K562 (cell line): ENCODE data around the gene TIMP3. TPM values are rescaled to one million over a fixed set of nuclear protein-coding genes. Genes with fewer than 3 reads are reported as not detected.

Experiments
- ATAC-seq: fragments of 200-7000 bp; cut with Tn5 transposase; 3 replicates; pipeline ENCODE4 v1.9.1; 2020; ENCODE audit warnings: moderate library complexity
- BruUV-seq: library from RNA; stranded (reverse); fragments of 400-500 nt; replicated peaks from 2 replicates; lab custom pipeline; 2021; lab: Mats Ljungman, UMichigan
- CTCF ChIA-PET: fragments of 300-600 bp; formaldehyde crosslinking; extraction: SDS; loops from one replicate; lab custom pipeline; 2021; ENCODE audit warnings: low intra/inter-chr PET ratio; lab: Yijun Ruan, JAX
- POLR2A ChIA-PET: fragments of 300-600, 350-650 bp; sonication (Branson Sonifier 250); formaldehyde crosslinking; extraction: SDS; loops from one replicate; lab custom pipeline; 2021; ENCODE audit warnings: antibody characterized with exemption, inconsistent platforms; lab: Yijun Ruan, JAX
- DNase-seq, 4 experiments: peaks; one replicate each; pipeline versions ENCODE4 v3.0.0 to v3.0.0-alpha.2; 2011 to 2018; ENCODE audit warnings: low spot score in 3 of 4, mixed read lengths in 3 of 4; ENCODE audit errors: extremely low read depth in 1 of 4
- FAIRE-seq: peaks from 2 replicates; lab custom pipeline; 2011; peaks lifted over from hg19 to GRCh38; lab: Jason Lieb, UNC
- H2AFZ ChIP-seq: 2 replicates; pipeline ENCODE4 v1.6.0; 2011; ENCODE audit warnings: low read depth, low read length, control low read depth, inconsistent platforms
- H3K27ac ChIP-seq: fragments of 200-600 bp; 3 replicates; pipeline ENCODE4 v1.8.0; 2011; ENCODE audit warnings: low read depth, mild to moderate bottlenecking, control low read depth, inconsistent platforms, low read length, moderate library complexity, mixed read lengths; ENCODE audit errors: extremely low read depth
- H3K27me3 ChIP-seq, 2 experiments: fragments of 300-600 bp in 1 of 2; 2 replicates in 1 of 2; 3 replicates in 1 of 2; pipeline versions ENCODE4 v1.6.0 to v1.8.0; 2011; ENCODE audit warnings: inconsistent platforms in 2 of 2, low read length in 2 of 2, mild to moderate bottlenecking in 1 of 2, mixed read lengths in 1 of 2, moderate library complexity in 1 of 2; ENCODE audit not compliant: control insufficient read depth in 2 of 2, insufficient read depth in 2 of 2
- H3K36me3 ChIP-seq: fragments of 300-600 bp; 3 replicates; pipeline ENCODE4 v1.8.0; 2011; ENCODE audit warnings: mild to moderate bottlenecking, low read length, inconsistent platforms; ENCODE audit not compliant: control insufficient read depth, insufficient read depth
- H3K4me1 ChIP-seq, 2 experiments: fragments of 200-600 bp in 1 of 2; replicated peaks in 1 of 2; 2 replicates in 1 of 2; 3 replicates in 1 of 2; pipeline versions ENCODE4 v1.5.1 to v1.8.0; 2011; ENCODE audit warnings: inconsistent platforms in 2 of 2, low read length in 2 of 2, mild to moderate bottlenecking in 1 of 2, mixed read lengths in 1 of 2, moderate library complexity in 1 of 2; ENCODE audit not compliant: control insufficient read depth in 2 of 2, insufficient read depth in 2 of 2
- H3K4me2 ChIP-seq: 2 replicates; pipeline ENCODE4 v1.6.1; 2011; ENCODE audit warnings: low read length, control low read depth, inconsistent platforms, mixed read lengths; ENCODE audit not compliant: insufficient read depth
- H3K4me3 ChIP-seq: fragments of 200-600 bp; sonication (generic), shearing (Covaris generic); 2 replicates; pipeline ENCODE4 v1.5.1; 2016; ENCODE audit warnings: control low read depth, inconsistent platforms
- H3K79me2 ChIP-seq: fragments of 200-600 bp; 3 replicates; pipeline ENCODE4 v1.8.0; 2011; ENCODE audit warnings: low read length, inconsistent platforms; ENCODE audit not compliant: control insufficient read depth, insufficient read depth
- H3K9ac ChIP-seq, 2 experiments: 2 replicates each; pipeline versions ENCODE4 v1.6.0 to v1.6.1; 2011; ENCODE audit warnings: low read depth in 2 of 2, low read length in 2 of 2, control low read depth in 1 of 2, inconsistent platforms in 1 of 2, mild to moderate bottlenecking in 1 of 2, mixed read lengths in 1 of 2; ENCODE audit not compliant: insufficient read depth in 1 of 2
- H3K9me1 ChIP-seq: one replicate; pipeline ENCODE4 v1.6.0; 2011; ENCODE audit warnings: inconsistent platforms, mild to moderate bottlenecking, low read length, moderate library complexity; ENCODE audit not compliant: control insufficient read depth, insufficient read depth
- H3K9me3 ChIP-seq: replicated peaks from 2 replicates; pipeline ENCODE4 v1.5.1; 2011; ENCODE audit warnings: low read depth, low read length, inconsistent platforms; ENCODE audit not compliant: control insufficient read depth, insufficient read depth
- H4K20me1 ChIP-seq: replicated peaks from 2 replicates; pipeline ENCODE4 v1.6.1; 2011; ENCODE audit warnings: low read length, inconsistent platforms, mixed read lengths; ENCODE audit not compliant: control insufficient read depth, insufficient read depth
- ATF3 ChIP-seq, 2 experiments: fragments of 450-650 bp in 1 of 2; sonication (generic) in 1 of 2; formaldehyde crosslinking in 1 of 2; IDR thresholded peaks in 1 of 2; conservative IDR thresholded peaks in 1 of 2; 2 replicates each; pipeline versions ENCODE4 v1.6.1 to v1.8.1; 2016 to 2023; ENCODE audit warnings: mild to moderate bottlenecking in 2 of 2, moderate library complexity in 2 of 2, inconsistent platforms in 1 of 2, missing genetic modification reagents in 1 of 2
- EGR1 ChIP-seq: fragments of 450-650 bp; conservative IDR thresholded peaks from 2 replicates; pipeline ENCODE4 v1.6.1; 2017; ENCODE audit warnings: mild to moderate bottlenecking
- JUNB ChIP-seq: fragments of 450-650 bp; formaldehyde crosslinking; conservative IDR thresholded peaks from 2 replicates; pipeline ENCODE4 v1.4.0; 2020; ENCODE audit warnings: mild to moderate bottlenecking
- MCM2 ChIP-seq: fragments of 450-650 bp; IDR thresholded peaks from 2 replicates; pipeline ENCODE4 v1.6.1; 2017; ENCODE audit warnings: low read depth, mild to moderate bottlenecking
- PHF20 ChIP-seq: fragments of 450-650 bp; IDR thresholded peaks from 2 replicates; pipeline ENCODE4 v1.6.1; 2018; ENCODE audit not compliant: partially characterized antibody
- TGIF2 ChIP-seq: sonication (generic); formaldehyde crosslinking; IDR thresholded peaks from 2 replicates; pipeline ENCODE4 v1.8.1; 2022; ENCODE audit warnings: mild to moderate bottlenecking, missing genetic modification reagents, moderate library complexity
- ZHX1 ChIP-seq: fragments of 150-350 bp; conservative IDR thresholded peaks from 2 replicates; pipeline ENCODE4 v1.6.1; 2014; ENCODE audit warnings: low read length
- ZNF644 ChIP-seq: fragments of 200-800 bp; sonication (Bioruptor generic); IDR thresholded peaks from 2 replicates; pipeline ENCODE4 v1.6.1; 2016; ENCODE audit warnings: low read depth, missing genetic modification characterization, missing compliant biosample characterization
- WGBS: fragments of 100-300 bp; shearing (Covaris generic); methylation state at CpG from one replicate; pipeline ENCODE4 v1.1.6; 2016; ENCODE audit warnings: low coverage, mixed read lengths; ENCODE audit not compliant: insufficient coverage; ENCODE audit errors: missing lambda C conversion rate; 5-methylcytosine and 5-hydroxymethylcytosine counted together
- in situ Hi-C: fragments of 300-500 bp; cut with MboI; formaldehyde crosslinking; loops from 4 replicates; pipeline ENCODE4 v1.15.0; 2018; ENCODE audit warnings: inconsistent platforms, mixed read lengths
- intact Hi-C: fragments of 100-400 bp; cut with micrococcal nuclease; formaldehyde crosslinking; loops from 2 replicates; pipeline ENCODE4 v1.14.2; 2022
- polyA plus RNA-seq, 8 experiments: library from polyadenylated mRNA; depleted of rRNA in 4 of 8; stranded (reverse) in 5 of 8; unstranded in 3 of 8; fragments of >200 nt; fragmentation: Nextera tagmentation in 2 of 8; fragmentation: Illumina TruSeq in 1 of 8; extraction: Ambion mirVana in 2 of 8; extraction: Trizol in 1 of 8; gene quantifications; 2 replicates each; pipeline versions ENCODE4 v1.2.1 to v1.2.3, GENCODE V29; 2011 to 2014; ENCODE audit warnings: inconsistent platforms in 1 of 8, missing spikeins in 1 of 8
- total RNA-seq, 7 experiments: library from RNA; depleted of rRNA in 6 of 7; stranded (reverse); fragments of >200 nt in 6 of 7; fragmentation: Illumina TruSeq in 2 of 7; extraction: Trizol in 2 of 7; gene quantifications; 2 replicates each; pipeline versions ENCODE4 v1.2.1 to v1.2.3, GENCODE V29; 2011 to 2021; ENCODE audit warnings: low replicate concordance in 1 of 7
- TF ChIP-seq, protein P1 (sequence below): sonication (generic); formaldehyde crosslinking; IDR thresholded peaks from 2 replicates; pipeline ENCODE4 v1.8.1; 2023; ENCODE audit warnings: mild to moderate bottlenecking, missing genetic modification reagents
- TF ChIP-seq, protein P2 (sequence below): fragments of 450-650 bp; formaldehyde crosslinking; IDR thresholded peaks from 2 replicates; pipeline ENCODE4 v1.4.0; 2022; ENCODE audit warnings: missing genetic modification characterization
- TF ChIP-seq, protein P3 (sequence below): fragments of 450-650 bp; conservative IDR thresholded peaks from 2 replicates; pipeline ENCODE4 v1.6.1; 2016; ENCODE audit warnings: missing genetic modification characterization, low read depth, mild to moderate bottlenecking, missing compliant biosample characterization, moderate library complexity

The TIMP3 gene
- total and polyA plus RNA-seq, 9 of the 15 experiments (the other 6 are each of a cell fraction or from before 2014, with no cell fraction given): 0.07 to 0.73 (median 0.18) TPM

DNA sequence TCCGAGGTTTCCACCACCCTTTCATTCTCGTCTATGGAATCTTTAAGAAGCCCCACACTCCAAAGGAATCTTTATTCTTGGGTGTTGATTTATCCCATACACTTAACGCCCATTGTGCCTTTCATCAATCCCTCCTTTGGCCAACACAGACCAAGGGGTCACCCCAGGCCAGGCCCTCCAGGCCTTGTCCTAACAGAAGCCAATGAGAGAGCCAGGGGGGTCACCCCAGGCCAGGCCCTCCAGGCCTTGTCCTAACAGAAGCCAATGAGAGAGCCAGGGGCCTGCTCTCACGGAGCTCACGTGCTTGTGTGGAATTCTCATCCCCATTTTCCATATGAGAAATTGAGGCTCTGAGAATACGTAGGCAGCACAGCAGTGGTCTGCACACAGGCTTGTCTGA, 47.9 kb upstream of the TIMP3 start (continued):
- no peak for TF ChIP-seq ATF3 (IDR thresholded peaks at IDR 0.05)
- TF ChIP-seq ATF3 (CRISPR knock-in tag; conservative IDR thresholded peaks at IDR 0.05): no peak
- TF ChIP-seq, protein P1, sequence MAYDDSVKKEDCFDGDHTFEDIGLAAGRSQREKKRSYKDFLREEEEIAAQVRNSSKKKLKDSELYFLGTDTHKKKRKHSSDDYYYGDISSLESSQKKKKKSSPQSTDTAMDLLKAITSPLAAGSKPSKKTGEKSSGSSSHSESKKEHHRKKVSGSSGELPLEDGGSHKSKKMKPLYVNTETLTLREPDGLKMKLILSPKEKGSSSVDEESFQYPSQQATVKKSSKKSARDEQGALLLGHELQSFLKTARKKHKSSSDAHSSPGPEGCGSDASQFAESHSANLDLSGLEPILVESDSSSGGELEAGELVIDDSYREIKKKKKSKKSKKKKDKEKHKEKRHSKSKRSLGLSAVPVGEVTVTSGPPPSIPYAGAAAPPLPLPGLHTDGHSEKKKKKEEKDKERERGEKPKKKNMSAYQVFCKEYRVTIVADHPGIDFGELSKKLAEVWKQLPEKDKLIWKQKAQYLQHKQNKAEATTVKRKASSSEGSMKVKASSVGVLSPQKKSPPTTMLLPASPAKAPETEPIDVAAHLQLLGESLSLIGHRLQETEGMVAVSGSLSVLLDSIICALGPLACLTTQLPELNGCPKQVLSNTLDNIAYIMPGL (CRISPR knock-in tag): no peak
- no peak for TF ChIP-seq ZNF644

- H3K27ac ChIP-seq: no peak overlapping the region
- H3K4me3 ChIP-seq: no peak overlapping the region
- no peaks in the 10 kb centered on the region for H3K36me3 ChIP-seq
- H3K27me3 ChIP-seq: peaks cover 0 to 4% of the 10 kb centered on the region in 2 experiments; a peak in 1 of 5 replicates
- ChIA-PET POLR2A (interaction anchor here (0.7 kb wide), 1 partner anchor 42 kb away, joined by 3 read pairs; no protein-coding TSS in a partner anchor), CTCF (no interaction called here)
- H3K4me1 ChIP-seq: no peaks in the 10 kb centered on the region
- no peak for ATAC-seq
- 15% methylated on average over 5 of the region's 6 CpGs for WGBS
- FAIRE-seq: no peak
- no peak overlapping the region for H3K9ac ChIP-seq
- intact Hi-C loops: no loop called here
- no peaks in the 10 kb centered on the region for H3K9me3 ChIP-seq
- in situ Hi-C loops: no loop called here
- no peaks in the 10 kb centered on the region for H4K20me1 ChIP-seq
- no peak overlapping the region for H2AFZ ChIP-seq
- H3K9me1 ChIP-seq: no peaks in the 10 kb centered on the region
- H3K4me2 ChIP-seq: no peak overlapping the region
- DNase-seq: no peak
- H3K79me2 ChIP-seq: no peaks in the 10 kb centered on the region
- no TSS peak for BruUV-seq
- no peak for TF ChIP-seq MCM2
- no peak for TF ChIP-seq JUNB
- TF ChIP-seq, protein P2, sequence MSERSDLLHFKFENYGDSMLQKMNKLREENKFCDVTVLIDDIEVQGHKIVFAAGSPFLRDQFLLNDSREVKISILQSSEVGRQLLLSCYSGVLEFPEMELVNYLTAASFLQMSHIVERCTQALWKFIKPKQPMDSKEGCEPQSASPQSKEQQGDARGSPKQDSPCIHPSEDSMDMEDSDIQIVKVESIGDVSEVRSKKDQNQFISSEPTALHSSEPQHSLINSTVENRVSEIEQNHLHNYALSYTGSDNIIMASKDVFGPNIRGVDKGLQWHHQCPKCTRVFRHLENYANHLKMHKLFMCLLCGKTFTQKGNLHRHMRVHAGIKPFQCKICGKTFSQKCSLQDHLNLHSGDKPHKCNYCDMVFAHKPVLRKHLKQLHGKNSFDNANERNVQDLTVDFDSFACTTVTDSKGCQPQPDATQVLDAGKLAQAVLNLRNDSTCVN (CRISPR knock-in tag): no peak
- no peak for TF ChIP-seq PHF20
- TF ChIP-seq TGIF2 (CRISPR knock-in tag): no peak
- TF ChIP-seq ZHX1: no peak
- no peak for TF ChIP-seq EGR1
- TF ChIP-seq, protein P3, sequence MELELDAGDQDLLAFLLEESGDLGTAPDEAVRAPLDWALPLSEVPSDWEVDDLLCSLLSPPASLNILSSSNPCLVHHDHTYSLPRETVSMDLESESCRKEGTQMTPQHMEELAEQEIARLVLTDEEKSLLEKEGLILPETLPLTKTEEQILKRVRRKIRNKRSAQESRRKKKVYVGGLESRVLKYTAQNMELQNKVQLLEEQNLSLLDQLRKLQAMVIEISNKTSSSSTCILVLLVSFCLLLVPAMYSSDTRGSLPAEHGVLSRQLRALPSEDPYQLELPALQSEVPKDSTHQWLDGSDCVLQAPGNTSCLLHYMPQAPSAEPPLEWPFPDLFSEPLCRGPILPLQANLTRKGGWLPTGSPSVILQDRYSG (tag): no peak
- no peak for TF ChIP-seq ZNF644
Measured at GRCh38 chr22:32754413-32755041, 47.0 kb upstream of the TIMP3 start.
